ENCODE results near the gene CTRB2.
A peak's percentile ranks its signal among the peaks of the same experiment; 100 is the strongest.

The CTRB2 gene

GRCh38 chr16:75203667-75204409 is 3.1 kb downstream of the CTRB2 start:
- DNase-seq: peak; percentile 27

GRCh38 chr16:75203096-75203495 is 3.9 kb downstream of the CTRB2 start:
- DNase-seq: peak; percentile 37

GRCh38 chr16:75202069-75202590 is 4.8 kb downstream of the CTRB2 start:
- no peak for DNase-seq

GRCh38 chr16:75198135-75198600 is 8.8 kb downstream of the CTRB2 start:
- peak; percentile 38 for DNase-seq

GRCh38 chr16:75197522-75198134 is 9.3 kb downstream of the CTRB2 start:
- peak; percentile 24 for DNase-seq

DNA sequence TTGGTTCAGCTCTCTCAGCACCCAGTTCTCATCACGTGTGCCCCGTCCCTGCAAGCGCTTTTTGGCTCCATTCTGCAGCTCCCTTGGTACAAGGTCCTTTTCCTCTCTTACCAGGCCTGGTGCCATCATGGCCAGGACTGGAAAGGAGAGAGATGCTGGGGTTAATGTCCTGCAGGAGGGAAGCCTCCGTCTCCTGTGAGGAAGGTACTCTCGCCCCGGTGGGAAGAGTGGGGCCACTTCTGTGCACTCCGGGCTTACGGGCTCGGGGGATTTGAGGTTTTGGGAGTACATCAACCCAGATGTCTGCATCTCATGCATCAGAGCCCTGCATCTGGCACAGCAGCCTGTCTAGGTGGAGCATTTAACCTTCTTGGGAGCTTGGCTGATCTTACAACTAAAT is 10.1 kb downstream of the CTRB2 start:
- DNase-seq: peak; percentile 17

- peak; percentile 27 for DNase-seq
These were observed 10.9 kb downstream of the CTRB2 start for GRCh38 chr16:75195811-75196790.

GRCh38 chr16:75193730-75194444 is 13.1 kb downstream of the CTRB2 start:
- peak; percentile 13 for DNase-seq

DNA sequence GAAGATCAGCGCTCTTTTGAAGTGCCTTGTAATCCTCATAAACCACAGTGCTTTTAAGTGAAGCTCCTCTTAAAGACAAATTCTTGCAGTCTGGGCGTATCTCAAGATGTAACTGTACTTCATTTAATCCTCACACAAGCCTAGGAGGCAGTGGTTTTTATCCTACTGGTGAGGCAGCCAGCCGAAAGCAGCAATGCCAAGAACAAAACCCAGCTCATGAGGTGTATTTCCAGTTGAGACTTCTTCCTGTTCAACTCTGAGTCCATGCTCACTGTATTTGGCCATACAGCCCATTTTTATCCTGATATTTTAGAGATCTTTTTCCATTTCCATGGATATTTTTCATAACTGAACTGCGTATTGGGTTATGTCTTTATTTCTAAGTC is 13.7 kb downstream of the CTRB2 start:
- DNase-seq: peak; percentile 2

- DNase-seq: peak; percentile 16
These were observed 14.2 kb downstream of the CTRB2 start for GRCh38 chr16:75192606-75193264.

GRCh38 chr16:75189638-75190245 is 17.2 kb downstream of the CTRB2 start:
- no peak for DNase-seq

- DNase-seq: no peak
These were observed 18.0 kb downstream of the CTRB2 start for GRCh38 chr16:75188832-75189477.

GRCh38 chr16:75181630-75182029 is 25.3 kb downstream of the CTRB2 start:
- DNase-seq: peak; percentile 12

GRCh38 chr16:75179208-75179607 is 27.8 kb downstream of the CTRB2 start:
- DNase-seq: no peak

- no peak for DNase-seq
These were observed 30.0 kb downstream of the CTRB2 start for GRCh38 chr16:75176926-75177325.

DNA sequence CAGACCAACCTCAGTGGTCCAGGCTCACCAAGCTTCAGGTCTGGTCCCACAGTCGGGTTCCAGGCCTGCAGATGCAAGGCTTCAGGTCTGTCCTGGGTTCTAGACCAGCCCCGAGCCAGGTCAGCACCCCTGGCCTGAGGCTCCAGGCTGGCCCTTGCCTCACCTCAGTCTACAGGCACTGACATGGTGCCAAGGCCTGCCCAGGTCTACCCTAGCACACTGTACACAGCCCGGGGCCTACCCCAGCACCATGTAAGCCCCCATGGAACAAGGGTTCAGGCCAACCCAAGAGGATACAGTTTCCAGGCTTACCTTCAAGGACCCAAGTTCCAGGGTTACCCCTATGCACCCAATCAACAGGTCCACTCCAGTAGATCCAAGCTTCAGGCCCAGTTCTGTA is 31.9 kb downstream of the CTRB2 start:
- peak; percentile 26 for DNase-seq

GRCh38 chr16:75172578-75172977 is 34.4 kb downstream of the CTRB2 start:
- DNase-seq: peak; percentile 21

DNA sequence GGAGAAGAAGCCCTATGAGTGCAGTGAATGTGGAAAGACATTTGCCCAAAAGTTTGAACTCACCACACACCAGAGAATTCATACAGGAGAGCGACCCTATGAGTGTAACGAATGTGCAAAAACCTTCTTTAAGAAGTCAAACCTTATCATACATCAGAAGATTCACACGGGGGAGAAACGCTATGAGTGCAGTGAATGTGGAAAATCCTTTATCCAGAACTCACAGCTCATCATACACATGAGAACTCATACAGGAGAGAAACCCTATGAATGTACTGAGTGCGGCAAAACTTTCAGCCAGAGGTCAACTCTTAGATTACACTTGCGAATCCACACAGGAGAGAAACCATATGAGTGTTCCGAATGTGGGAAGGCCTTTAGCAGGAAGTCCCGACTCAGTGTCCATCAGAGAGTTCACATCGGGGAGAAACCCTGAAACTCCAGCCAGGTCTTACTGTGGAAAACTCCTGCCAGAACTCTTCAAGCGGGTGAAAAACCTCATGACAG is 37.0 kb downstream of the CTRB2 start:
- no peak for DNase-seq

DNA sequence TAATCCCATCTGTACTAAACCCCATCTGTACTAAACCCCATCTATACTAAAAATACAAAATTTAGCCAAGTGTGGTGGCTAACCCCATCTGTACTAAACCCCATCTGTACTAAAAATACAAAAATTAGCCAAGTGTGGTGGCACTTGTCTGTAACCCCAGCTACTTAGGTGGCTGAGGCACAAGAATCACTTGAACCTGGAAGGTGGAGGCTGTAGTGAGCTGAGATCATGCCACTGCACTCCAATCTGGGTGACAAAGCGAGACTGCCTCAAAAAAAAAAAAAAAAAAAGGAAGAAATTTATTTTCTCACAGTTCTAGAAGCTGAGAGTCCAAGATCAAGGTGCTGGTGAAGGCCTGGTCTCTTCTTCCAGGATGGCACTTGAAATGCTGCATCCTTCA is 46.6 kb downstream of the CTRB2 start:
- DNase-seq: no peak

All from right forelimb (tissue), 1 donor.